GM12891 (cell line): ENCODE data around the gene MARK3.

Experiments
- PAX5 ChIP-seq: IDR thresholded peaks from 2 replicates; pipeline ENCODE4 v1.6.1; 2011; ENCODE audit warnings: low read length, moderate library complexity, mild to moderate bottlenecking; ENCODE audit not compliant: insufficient read depth, severe bottlenecking
- POLR2A ChIP-seq: IDR thresholded peaks from 2 replicates; pipeline ENCODE4 v1.6.1; 2011; ENCODE audit warnings: low read depth, low read length, control low read depth
- POLR2AphosphoS5 ChIP-seq: IDR thresholded peaks from 2 replicates; pipeline ENCODE4 v1.6.1; 2011; ENCODE audit warnings: low read depth, low read length, control low read depth
- TAF1 ChIP-seq: IDR thresholded peaks from 2 replicates; pipeline ENCODE4 v1.6.1; 2011; ENCODE audit warnings: low read depth, low read length, control low read depth

- TF ChIP-seq POLR2A (no peak), POLR2AphosphoS5 (no peak), TAF1 (no peak), PAX5 (no peak)
Observed at GRCh38 chr14:103523575-103523954, 138.3 kb downstream of the MARK3 start.
